HL-60 (cell line): ENCODE data around the gene DUSP6.

ENCODE experiments used
- DNase-seq, 2 experiments: peaks; one replicate each; pipeline ENCODE4 v3.0.0-alpha.2; 2010 to 2020; ENCODE audit warnings: low read depth in 1 of 2, low spot score in 1 of 2
- H3K27ac ChIP-seq: fragments of 250-450 bp; sonication (Bioruptor Pico); replicated peaks from 2 replicates; pipeline ENCODE4 v1.5.1; 2020; ENCODE audit warnings: mild to moderate bottlenecking, moderate library complexity
- H3K27me3 ChIP-seq: fragments of 250-450 bp; sonication (Bioruptor Pico); 2 replicates; pipeline ENCODE4 v1.5.1; 2021; ENCODE audit warnings: mild to moderate bottlenecking, moderate library complexity; ENCODE audit not compliant: insufficient read depth, poor library complexity, severe bottlenecking
- H3K4me3 ChIP-seq: replicated peaks from 2 replicates; pipeline ENCODE4 v1.5.1; 2011; ENCODE audit warnings: mild to moderate bottlenecking, control low read depth, low read length; ENCODE audit not compliant: insufficient read depth
- CTCF ChIP-seq: IDR thresholded peaks from one replicate; pipeline ENCODE4 v1.5.1; 2011; ENCODE audit warnings: low read length, control low read depth, inconsistent platforms; ENCODE audit not compliant: insufficient read depth
- GABPA ChIP-seq: IDR thresholded peaks from 2 replicates; pipeline ENCODE4 v1.6.1; 2012; ENCODE audit warnings: low read depth
- POLR2AphosphoS5 ChIP-seq: IDR thresholded peaks from 2 replicates; pipeline ENCODE4 v1.6.1; 2012; ENCODE audit warnings: low read depth
- REST ChIP-seq: IDR thresholded peaks from 2 replicates; pipeline ENCODE4 v1.6.1; 2012; ENCODE audit warnings: low read depth; ENCODE audit not compliant: insufficient replicate concordance
- SPI1 ChIP-seq: IDR thresholded peaks from 2 replicates; pipeline ENCODE4 v1.6.1; 2012; ENCODE audit warnings: low read depth, mild to moderate bottlenecking, borderline replicate concordance

DUSP6 gene

GRCh38 chr12:89370421-89370831, 18.1 kb upstream of the DUSP6 start:
- Histone ChIP-seq H3K27ac (no peak overlapping the region), H3K4me3 (no peak overlapping the region), H3K27me3 (no peaks in the 10 kb centered on the region)
- TF ChIP-seq CTCF, result no peak
- TF ChIP-seq GABPA, result no peak
- no peak for DNase-seq

GRCh38 chr12:89369166-89369565, 16.9 kb upstream of the DUSP6 start:
- Histone ChIP-seq H3K27ac (no peak overlapping the region), H3K27me3 (no peaks in the 10 kb centered on the region), H3K4me3 (no peak overlapping the region)
- DNase-seq, result no peak
- TF ChIP-seq CTCF (no peak), POLR2AphosphoS5 (no peak), GABPA (no peak), SPI1 (no peak), REST (no peak)

GRCh38 chr12:89368391-89368790, 16.1 kb upstream of the DUSP6 start:
- DNase-seq, result no peak
- Histone ChIP-seq H3K27ac (no peak overlapping the region), H3K4me3 (no peak overlapping the region), H3K27me3 (no peaks in the 10 kb centered on the region)
- TF ChIP-seq CTCF, result no peak
- TF ChIP-seq SPI1, result no peak
- TF ChIP-seq REST, result no peak
- no peak for TF ChIP-seq GABPA
- no peak for TF ChIP-seq POLR2AphosphoS5

GRCh38 chr12:89366676-89367364, 14.5 kb upstream of the DUSP6 start:
- Histone ChIP-seq H3K4me3 (no peak overlapping the region), H3K27ac (no peak overlapping the region), H3K27me3 (no peaks in the 10 kb centered on the region)
- no peak for DNase-seq
- TF ChIP-seq GABPA, result no peak
- TF ChIP-seq REST, result no peak
- no peak for TF ChIP-seq CTCF
- no peak for TF ChIP-seq POLR2AphosphoS5
- no peak for TF ChIP-seq SPI1
